Lung (tissue), 12 donors: ENCODE results near the gene TPSG1. TPM values are rescaled to one million over a fixed set of nuclear protein-coding genes. Genes with fewer than 3 reads are reported as not detected.

Experiments
- ATAC-seq: fragments of 200-7000 bp; cut with Tn5 transposase; one replicate; pipeline ENCODE4 v1.9.1; 2020; ENCODE audit warnings: moderate number of reproducible peaks; ENCODE audit not compliant: insufficient read depth, low FRiP score
- DNase-seq, 3 donors: peaks; one replicate each; pipeline ENCODE4 v3.0.0-alpha.2; 2013 to 2017
- H3K27ac ChIP-seq, 2 donors: one replicate each; pipeline ENCODE4 v1.5.1; 2013; ENCODE audit warnings: mild to moderate bottlenecking in 2 of 2, moderate library complexity in 2 of 2, control low read depth in 1 of 2, inconsistent platforms in 1 of 2, low read depth in 1 of 2, low read length in 1 of 2
- H3K27me3 ChIP-seq, 3 donors: one replicate each; pipeline ENCODE4 v1.5.1; 2013; ENCODE audit warnings: low read length in 2 of 3; ENCODE audit not compliant: control insufficient read depth in 3 of 3, insufficient read depth in 3 of 3
- H3K36me3 ChIP-seq, 4 donors: one replicate each; pipeline ENCODE4 v1.5.1; 2013; ENCODE audit warnings: low read length in 4 of 4, mild to moderate bottlenecking in 1 of 4, moderate library complexity in 1 of 4; ENCODE audit not compliant: control insufficient read depth in 4 of 4, insufficient read depth in 4 of 4
- H3K4me1 ChIP-seq, 5 donors: one replicate each; pipeline ENCODE4 v1.5.1; 2013; ENCODE audit warnings: low read length in 5 of 5, mild to moderate bottlenecking in 2 of 5, moderate library complexity in 1 of 5; ENCODE audit not compliant: control insufficient read depth in 5 of 5, insufficient read depth in 5 of 5
- H3K4me3 ChIP-seq: one replicate; pipeline ENCODE4 v1.5.1; 2013; ENCODE audit warnings: mild to moderate bottlenecking, control low read depth, moderate library complexity
- H3K9ac ChIP-seq, 2 donors: one replicate each; pipeline ENCODE4 v1.5.1; 2013; ENCODE audit warnings: low read length in 2 of 2, control low read depth in 1 of 2; ENCODE audit not compliant: insufficient read depth in 1 of 2
- H3K9me3 ChIP-seq, 4 donors: one replicate each; pipeline ENCODE4 v1.5.1; 2013; ENCODE audit warnings: low read length in 3 of 4, mild to moderate bottlenecking in 1 of 4, moderate library complexity in 1 of 4; ENCODE audit not compliant: control insufficient read depth in 4 of 4, insufficient read depth in 3 of 4
- CTCF ChIP-seq: IDR thresholded peaks from 2 replicates; pipeline ENCODE4 v1.5.1; 2012; ENCODE audit warnings: mild to moderate bottlenecking; ENCODE audit errors: control extremely low read depth, extremely low read depth
- WGBS, 2 donors: extraction: QIAGEN DNeasy Blood & Tissue Kit; methylation state at CpG; one replicate each; pipeline ENCODE4 v1.1.7; 2013; 5-methylcytosine and 5-hydroxymethylcytosine counted together
- polyA plus RNA-seq, 2 donors: library from polyadenylated mRNA; stranded (reverse); fragments of 200-250 nt; gene quantifications; one replicate each; pipeline ENCODE4 v1.2.1, GENCODE V29; 2013
- total RNA-seq, 2 donors: library from RNA; depleted of rRNA in 1 of 2; stranded (reverse); fragments of >200 nt in 1 of 2; gene quantifications; one replicate each; pipeline ENCODE4 v1.2.1, GENCODE V29; 2014 to 2021
- donor health status: control.
- donor health status: control.
- donor health status: Bipolar disorder and iron deficiency.
- donor health status: healthy.
- donor health status: DM: yes; HTN: yes; CAD: no.

TPSG1 gene
- total and polyA plus RNA-seq, 4 donors, result 0.03 to 2.9 (median 0.71) TPM; not detected in 1

- H3K9me3 ChIP-seq, result peaks cover 0 to 11% (median 0%) of the 10 kb centered on the region in 4 donors
- no peak overlapping the region for H3K9ac ChIP-seq
- H3K4me1 ChIP-seq, result peaks cover 0 to 7% (median 0%) of the 10 kb centered on the region in 5 donors
- 11 to 16% methylated on average over 44 to 47 of the region's 47 CpGs for WGBS, 2 donors
- no peaks in the 10 kb centered on the region for H3K36me3 ChIP-seq
- ATAC-seq, result no peak
- TF ChIP-seq CTCF, result no peak
- H3K4me3 ChIP-seq, result no peak overlapping the region
- DNase-seq, result no peak
- H3K27ac ChIP-seq, result no peak overlapping the region
- peaks cover 6 to 40% (median 17%) of the 10 kb centered on the region in 3 donors for H3K27me3 ChIP-seq
Measured at GRCh38 chr16:1261131-1261892, 36.2 kb upstream of the TPSG1 start.

- Histone ChIP-seq H3K9ac (no peak overlapping the region), H3K4me1 (peaks cover 0 to 7% (median 0%) of the 10 kb centered on the region in 5 donors), H3K27me3 (peaks cover 6 to 40% (median 17%) of the 10 kb centered on the region in 3 donors), H3K4me3 (no peak overlapping the region), H3K9me3 (peaks cover 0 to 11% (median 0%) of the 10 kb centered on the region in 4 donors), H3K36me3 (no peaks in the 10 kb centered on the region), H3K27ac (no peak overlapping the region)
- no peak for ATAC-seq
- no peak for DNase-seq
- WGBS, 2 donors, result 65 to 73% methylated on average over 36 of the region's 36 CpGs
- TF ChIP-seq CTCF, result no peak
Measured at GRCh38 chr16:1260101-1260680, 35.1 kb upstream of the TPSG1 start.

- H3K4me1 ChIP-seq, result peaks cover 0 to 7% (median 0%) of the 10 kb centered on the region in 5 donors
- ATAC-seq (no peak), DNase-seq (no peak)
- peaks cover 0 to 9% (median 0%) of the 10 kb centered on the region in 4 donors for H3K9me3 ChIP-seq
- no peak overlapping the region for H3K9ac ChIP-seq
- H3K4me3 ChIP-seq, result no peak overlapping the region
- 25 to 28% methylated on average over 11 of the region's 11 CpGs for WGBS, 2 donors
- peaks cover 6 to 40% (median 17%) of the 10 kb centered on the region in 3 donors for H3K27me3 ChIP-seq
- no peaks in the 10 kb centered on the region for H3K36me3 ChIP-seq
- TF ChIP-seq CTCF, result no peak
- H3K27ac ChIP-seq, result no peak overlapping the region
Measured at GRCh38 chr16:1259760-1260068, 34.6 kb upstream of the TPSG1 start.
